RWPE1 (cell line): ENCODE data around the gene IHH.
A peak's percentile ranks its signal among the peaks of the same experiment; 100 is the strongest.

Experiments
- CTCF ChIA-PET: fragments of 350-600 bp; sonication (Branson Sonifier 250); formaldehyde crosslinking; extraction: SDS; loops from one replicate; lab custom pipeline; 2021; lab: Yijun Ruan, JAX
- POLR2A ChIA-PET: fragments of 400-600 bp; formaldehyde crosslinking; extraction: SDS; loops from one replicate; lab custom pipeline; 2020; ENCODE audit warnings: antibody characterized with exemption; ENCODE audit not compliant: low non-redundant PET; lab: Yijun Ruan, JAX
- DNase-seq: peaks from one replicate; pipeline ENCODE4 v3.0.0; 2012; ENCODE audit warnings: low spot score
- H3K27ac ChIP-seq: fragments of 450-650 bp; 2 replicates; pipeline ENCODE4 v1.5.1; 2017
- TF ChIP-seq, protein P1 (sequence below): fragments of 450-650 bp; conservative IDR thresholded peaks from 2 replicates; pipeline ENCODE4 v1.5.1; 2017; ENCODE audit warnings: low read depth, mild to moderate bottlenecking

Gene IHH

GRCh38 chr2:219071131-219071816, 10.6 kb upstream of the IHH start:
- TF ChIP-seq, protein P1, sequence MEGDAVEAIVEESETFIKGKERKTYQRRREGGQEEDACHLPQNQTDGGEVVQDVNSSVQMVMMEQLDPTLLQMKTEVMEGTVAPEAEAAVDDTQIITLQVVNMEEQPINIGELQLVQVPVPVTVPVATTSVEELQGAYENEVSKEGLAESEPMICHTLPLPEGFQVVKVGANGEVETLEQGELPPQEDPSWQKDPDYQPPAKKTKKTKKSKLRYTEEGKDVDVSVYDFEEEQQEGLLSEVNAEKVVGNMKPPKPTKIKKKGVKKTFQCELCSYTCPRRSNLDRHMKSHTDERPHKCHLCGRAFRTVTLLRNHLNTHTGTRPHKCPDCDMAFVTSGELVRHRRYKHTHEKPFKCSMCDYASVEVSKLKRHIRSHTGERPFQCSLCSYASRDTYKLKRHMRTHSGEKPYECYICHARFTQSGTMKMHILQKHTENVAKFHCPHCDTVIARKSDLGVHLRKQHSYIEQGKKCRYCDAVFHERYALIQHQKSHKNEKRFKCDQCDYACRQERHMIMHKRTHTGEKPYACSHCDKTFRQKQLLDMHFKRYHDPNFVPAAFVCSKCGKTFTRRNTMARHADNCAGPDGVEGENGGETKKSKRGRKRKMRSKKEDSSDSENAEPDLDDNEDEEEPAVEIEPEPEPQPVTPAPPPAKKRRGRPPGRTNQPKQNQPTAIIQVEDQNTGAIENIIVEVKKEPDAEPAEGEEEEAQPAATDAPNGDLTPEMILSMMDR, result no peak
- peak; percentile 67 for DNase-seq
- no peak overlapping the region for H3K27ac ChIP-seq
- CTCF ChIA-PET, result interaction anchor here (0.9 to 1.8 kb wide), 7 partner anchors 13 to 84 kb away, joined by 3 to 13 read pairs (median 4); partner anchors contain the start of gene CFAP65
- POLR2A ChIA-PET, result no interaction called here

GRCh38 chr2:219065484-219065883, 4.8 kb upstream of the IHH start:
- no peak overlapping the region for H3K27ac ChIP-seq
- CTCF ChIA-PET, result interaction anchor here (0.9 kb wide), 1 partner anchor 8 kb away, joined by 5 read pairs; no protein-coding TSS in a partner anchor
- TF ChIP-seq, protein P1, result no peak

GRCh38 chr2:219062081-219062480, 1.4 kb upstream of the IHH start:
- POLR2A ChIA-PET, result no interaction called here
- H3K27ac ChIP-seq, result no peak overlapping the region
- CTCF ChIA-PET, result interaction anchor here (2.6 kb wide), 1 partner anchor 33 kb away, joined by 9 read pairs; no protein-coding TSS in a partner anchor
- TF ChIP-seq, protein P1, result no peak
- no peak for DNase-seq

More at GRCh38 chr2:219065484-219065883, 4.8 kb upstream of the IHH start:
- DNase-seq, result no peak
- POLR2A ChIA-PET, result no interaction called here

DNA sequence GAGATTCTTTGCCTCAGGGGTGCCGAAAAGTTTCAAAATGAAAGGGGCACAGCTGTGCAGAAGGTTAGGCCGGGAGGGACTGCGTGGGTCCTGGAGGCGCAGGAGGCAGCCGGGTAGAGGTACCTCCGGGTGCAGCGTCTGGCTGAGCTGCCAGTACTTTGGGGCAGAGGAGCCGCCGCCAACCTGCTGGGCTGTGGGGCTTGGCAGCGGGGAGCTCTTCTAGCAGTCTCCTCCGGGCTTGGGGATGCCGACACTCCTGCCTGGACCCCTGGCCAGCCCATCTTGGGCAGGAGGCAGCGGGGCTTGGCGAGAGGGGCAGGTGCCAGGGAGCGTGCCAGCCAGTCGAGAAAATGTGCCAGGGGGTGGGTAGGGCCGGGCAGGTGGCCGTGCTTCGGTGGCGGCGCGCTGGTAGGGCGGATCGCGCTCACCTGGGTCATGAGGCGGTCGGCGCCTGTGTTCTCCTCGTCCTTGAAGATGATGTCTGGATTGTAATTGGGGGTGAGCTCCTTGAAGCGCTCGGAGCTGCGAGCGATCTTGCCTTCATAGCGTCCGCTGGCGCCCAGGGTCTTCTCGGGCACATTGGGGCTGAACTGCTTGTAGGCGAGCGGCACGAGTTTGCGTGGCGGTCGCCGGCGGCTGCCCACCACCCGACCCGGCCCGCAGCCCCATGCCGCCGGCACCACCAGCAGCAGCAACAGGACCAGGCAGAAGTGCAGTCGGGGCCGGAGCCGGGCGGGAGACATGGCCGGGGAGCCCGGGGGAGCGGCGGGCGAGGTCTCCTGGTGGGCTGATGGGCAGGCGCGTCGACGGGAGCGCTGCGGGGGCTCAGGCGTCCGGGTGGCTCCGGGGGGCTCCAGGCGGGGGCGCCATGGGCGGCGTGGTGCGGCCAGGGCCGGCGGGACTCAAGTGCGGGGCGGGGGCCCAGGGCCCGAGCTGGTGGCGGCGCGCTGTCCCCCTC, 717 bp downstream of the IHH start:
- H3K27ac ChIP-seq, result no peak overlapping the region
- DNase-seq, result no peak
- TF ChIP-seq, protein P1, result no peak
- ChIA-PET POLR2A (no interaction called here), CTCF (interaction anchor here (0.6 to 4.5 kb wide), 7 partner anchors 26 to 100 kb away, joined by 3 to 32 read pairs (median 5); partner anchors contain the start of gene CRYBA2)

GRCh38 chr2:219059375-219059724, 1.4 kb downstream of the IHH start:
- POLR2A ChIA-PET, result no interaction called here
- H3K27ac ChIP-seq, result no peak overlapping the region
- TF ChIP-seq, protein P1, result no peak
- DNase-seq, result no peak
- CTCF ChIA-PET, result interaction anchor here (0.5 to 4.5 kb wide), 10 partner anchors 9 to 100 kb away, joined by 3 to 32 read pairs (median 8); no protein-coding TSS in a partner anchor
